ENCODE results near the gene ZNF598.

ZNF598 gene

GRCh38 chr16:1990101-1990350, 19.6 kb downstream of the ZNF598 start:
- no peak for DNase-seq

GRCh38 chr16:1989209-1990100, 20.2 kb downstream of the ZNF598 start, which contains the start of gene SYNGR3:
Gene SYNGR3 (plus strand): TSS chr16:1989970. CDS start chr16:1990103, 133 bp downstream.
- DNase-seq: no peak

GRCh38 chr16:1987198-1987597, 22.4 kb downstream of the ZNF598 start:
- DNase-seq: no peak

GRCh38 chr16:1985466-1986150, 24.0 kb downstream of the ZNF598 start:
- no peak for DNase-seq

- no peak for DNase-seq
Measured at GRCh38 chr16:1984347-1985225, 25.0 kb downstream of the ZNF598 start.

- peak; percentile 87 to 90 for DNase-seq
Measured at GRCh38 chr16:1983544-1984346, 25.9 kb downstream of the ZNF598 start, which contains the start of gene GFER. Gene GFER (plus strand): TSS chr16:1984193. CDS start chr16:1984219, 26 bp downstream.

GRCh38 chr16:1982991-1983543, 26.6 kb downstream of the ZNF598 start:
- no peak for DNase-seq

- DNase-seq: no peak
Measured at GRCh38 chr16:1982013-1982433, 27.6 kb downstream of the ZNF598 start.

- DNase-seq: no peak
Measured at GRCh38 chr16:1981398-1981836, 28.2 kb downstream of the ZNF598 start, which contains the start of gene NOXO1. Gene NOXO1 (minus strand): TSS chr16:1981469. CDS start chr16:1981179, 290 bp downstream.

GRCh38 chr16:1980770-1981087, 28.9 kb downstream of the ZNF598 start:
- DNase-seq: no peak

GRCh38 chr16:1980030-1980769, 29.4 kb downstream of the ZNF598 start:
- no peak for DNase-seq

- DNase-seq: no peak
Measured at GRCh38 chr16:1979271-1980029, 30.2 kb downstream of the ZNF598 start.

GRCh38 chr16:1978476-1979120, 31.0 kb downstream of the ZNF598 start:
- DNase-seq: no peak

GRCh38 chr16:1977875-1978268, 31.7 kb downstream of the ZNF598 start:
- DNase-seq: no peak

GRCh38 chr16:1976951-1977874, 32.4 kb downstream of the ZNF598 start:
- DNase-seq: no peak

GRCh38 chr16:1976216-1976520, 33.5 kb downstream of the ZNF598 start:
- DNase-seq: no peak

- DNase-seq: no peak
Measured at GRCh38 chr16:1975432-1976215, 34.0 kb downstream of the ZNF598 start.
